NCI-H1694 treated with DMSO at 0.1 percent for 48 hours (cell line): ENCODE measurements around the gene SIRT5.

Experiments used
- DNase-seq: peaks from one replicate; lab custom pipeline; 2025; lab: John Stamatoyannopoulos, UW

SIRT5 gene

GRCh38 chr6:13589801-13590200, 15.4 kb downstream of the SIRT5 start:
- DNase-seq, result no peak

- no peak for DNase-seq
These were observed 16.3 kb downstream of the SIRT5 start for GRCh38 chr6:13590574-13591153.

- no peak for DNase-seq
These were observed 17.0 kb downstream of the SIRT5 start for GRCh38 chr6:13591205-13591921.

- no peak for DNase-seq
These were observed 18.7 kb downstream of the SIRT5 start for GRCh38 chr6:13593103-13593502.

- no peak for DNase-seq
These were observed 19.3 kb downstream of the SIRT5 start for GRCh38 chr6:13593720-13594119.

- DNase-seq, result no peak
These were observed 22.7 kb downstream of the SIRT5 start for GRCh38 chr6:13597073-13597472.

GRCh38 chr6:13600036-13600435, 25.6 kb downstream of the SIRT5 start:
- DNase-seq, result no peak

GRCh38 chr6:13604135-13604534, 29.7 kb downstream of the SIRT5 start:
- no peak for DNase-seq

- no peak for DNase-seq
These were observed 30.4 kb downstream of the SIRT5 start for GRCh38 chr6:13604546-13605416.

GRCh38 chr6:13605634-13606033, 31.2 kb downstream of the SIRT5 start:
- DNase-seq, result no peak

GRCh38 chr6:13611715-13612114, 37.3 kb downstream of the SIRT5 start:
- DNase-seq, result no peak

- no peak for DNase-seq
These were observed 38.7 kb downstream of the SIRT5 start for GRCh38 chr6:13613029-13613594.

GRCh38 chr6:13614126-13614925, 39.9 kb downstream of the SIRT5 start:
- peak; percentile 73 for DNase-seq

- peak; percentile 94 for DNase-seq
These were observed 40.8 kb downstream of the SIRT5 start, which contains the start of gene NOL7 for GRCh38 chr6:13614926-13615791. Gene NOL7, plus strand, starts transcription at chr6:13615335. Its CDS starts 24 bp downstream, at chr6:13615359.

GRCh38 chr6:13615792-13616120, 41.4 kb downstream of the SIRT5 start:
- DNase-seq, result peak; percentile 21

- DNase-seq, result no peak
These were observed 42.7 kb downstream of the SIRT5 start for GRCh38 chr6:13617066-13617465.

- DNase-seq, result peak; percentile 52
These were observed 50.5 kb downstream of the SIRT5 start for GRCh38 chr6:13624871-13625288.

- no peak for DNase-seq
These were observed 55.2 kb downstream of the SIRT5 start for GRCh38 chr6:13629459-13630116.

GRCh38 chr6:13630499-13630898, 56.1 kb downstream of the SIRT5 start:
- no peak for DNase-seq

GRCh38 chr6:13633343-13633742, 58.9 kb downstream of the SIRT5 start:
- DNase-seq, result no peak
